ENCODE results near the gene HSPA12B. TPM values are rescaled to one million over a fixed set of nuclear protein-coding genes. Genes with fewer than 3 reads are reported as not detected.
A peak's percentile ranks its signal among the peaks of the same experiment; 100 is the strongest.

Gene HSPA12B
- total and polyA plus RNA-seq, 7 donors, result 4.0 to 9.7 (median 7.5) TPM

DNA sequence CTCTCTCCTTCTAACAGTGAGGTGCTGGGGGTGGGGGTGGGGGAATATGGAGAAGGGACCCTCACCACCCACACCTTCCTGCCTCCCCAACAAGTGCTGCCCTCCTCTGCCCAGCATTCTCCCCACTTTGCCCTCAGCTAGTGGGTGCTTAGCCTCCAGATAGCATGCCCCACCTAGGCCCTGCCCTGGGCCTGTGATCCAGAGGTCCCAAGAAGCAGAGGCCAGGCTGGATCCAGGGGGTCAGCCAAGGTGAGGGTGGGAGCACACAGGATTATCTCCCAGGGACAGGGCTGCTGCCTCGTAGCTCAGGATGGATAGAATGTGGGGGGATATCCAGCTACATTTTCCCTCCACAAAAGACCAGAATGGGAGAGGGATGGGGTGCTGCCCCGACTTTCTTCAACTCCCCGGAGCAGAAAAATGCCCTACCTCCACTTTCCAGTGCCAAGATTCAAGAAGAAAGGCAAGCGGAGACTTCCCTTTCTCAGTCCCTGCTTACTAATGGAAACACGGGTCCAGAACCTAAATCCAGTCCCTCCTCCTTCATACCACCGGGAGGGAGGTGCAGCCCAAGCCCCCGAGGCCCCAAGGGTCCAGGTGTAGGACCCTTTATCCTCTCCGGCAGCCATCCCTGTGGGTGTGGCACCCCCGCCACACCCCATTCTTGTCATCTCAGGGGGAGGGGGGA is 34.1 kb downstream of the HSPA12B start:
- WGBS, 3 donors, result 33 to 43% (median 42%) methylated on average over 8 to 9 of the region's 9 CpGs
- peak overlapping the region; percentile 85 for H3K4me3 ChIP-seq
- TF ChIP-seq CTCF (IDR thresholded peaks at IDR 0.05), result no peak
- peak overlapping the region; percentile 84 for H3K27ac ChIP-seq
- ATAC-seq (no peak), DNase-seq (no peak)
- intact Hi-C loops (cut with DNase I), result no loop called here
- H3K4me1 ChIP-seq, result peaks cover 10% of the 10 kb centered on the region
- H3K27me3 ChIP-seq (ENCODE audit: insufficient read depth in 3 of 3, low read length in 2 of 3), result no peaks in the 10 kb centered on the region
- H3K9me3 ChIP-seq, result no peaks in the 10 kb centered on the region
- no peaks in the 10 kb centered on the region for H3K36me3 ChIP-seq (ENCODE audit: insufficient read depth in 1 of 2, low read depth in 1 of 2)

DNA sequence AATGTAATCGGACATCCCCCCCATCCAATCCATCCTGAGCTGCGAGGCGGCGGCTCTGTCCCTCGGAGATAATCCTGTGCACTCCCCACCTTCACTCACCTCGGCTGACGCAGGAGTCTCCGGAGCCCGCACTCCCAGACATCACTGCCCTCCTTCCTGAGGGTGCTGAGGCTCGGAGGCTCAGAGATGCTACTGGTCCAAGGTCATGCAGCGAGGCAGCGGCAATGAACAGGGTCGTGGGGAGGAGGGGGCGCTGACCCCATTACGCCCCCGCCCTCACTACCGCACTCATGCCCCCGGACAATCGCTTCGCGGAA is 34.6 kb downstream of the HSPA12B start:
- no peaks in the 10 kb centered on the region for H3K9me3 ChIP-seq
- ATAC-seq (no peak), DNase-seq (no peak)
- peak overlapping the region; percentile 85 for H3K4me3 ChIP-seq
- TF ChIP-seq CTCF (IDR thresholded peaks at IDR 0.05), result no peak
- H3K4me1 ChIP-seq, result peaks cover 10% of the 10 kb centered on the region
- H3K27ac ChIP-seq, result peak overlapping the region; percentile 84
- intact Hi-C loops (cut with DNase I), result no loop called here
- no peaks in the 10 kb centered on the region for H3K36me3 ChIP-seq (ENCODE audit: insufficient read depth in 1 of 2, low read depth in 1 of 2)
- H3K27me3 ChIP-seq (ENCODE audit: insufficient read depth in 3 of 3, low read length in 2 of 3), result no peaks in the 10 kb centered on the region
- WGBS, 3 donors, result 2 to 4% (median 3%) methylated on average over 20 to 21 of the region's 21 CpGs

DNA sequence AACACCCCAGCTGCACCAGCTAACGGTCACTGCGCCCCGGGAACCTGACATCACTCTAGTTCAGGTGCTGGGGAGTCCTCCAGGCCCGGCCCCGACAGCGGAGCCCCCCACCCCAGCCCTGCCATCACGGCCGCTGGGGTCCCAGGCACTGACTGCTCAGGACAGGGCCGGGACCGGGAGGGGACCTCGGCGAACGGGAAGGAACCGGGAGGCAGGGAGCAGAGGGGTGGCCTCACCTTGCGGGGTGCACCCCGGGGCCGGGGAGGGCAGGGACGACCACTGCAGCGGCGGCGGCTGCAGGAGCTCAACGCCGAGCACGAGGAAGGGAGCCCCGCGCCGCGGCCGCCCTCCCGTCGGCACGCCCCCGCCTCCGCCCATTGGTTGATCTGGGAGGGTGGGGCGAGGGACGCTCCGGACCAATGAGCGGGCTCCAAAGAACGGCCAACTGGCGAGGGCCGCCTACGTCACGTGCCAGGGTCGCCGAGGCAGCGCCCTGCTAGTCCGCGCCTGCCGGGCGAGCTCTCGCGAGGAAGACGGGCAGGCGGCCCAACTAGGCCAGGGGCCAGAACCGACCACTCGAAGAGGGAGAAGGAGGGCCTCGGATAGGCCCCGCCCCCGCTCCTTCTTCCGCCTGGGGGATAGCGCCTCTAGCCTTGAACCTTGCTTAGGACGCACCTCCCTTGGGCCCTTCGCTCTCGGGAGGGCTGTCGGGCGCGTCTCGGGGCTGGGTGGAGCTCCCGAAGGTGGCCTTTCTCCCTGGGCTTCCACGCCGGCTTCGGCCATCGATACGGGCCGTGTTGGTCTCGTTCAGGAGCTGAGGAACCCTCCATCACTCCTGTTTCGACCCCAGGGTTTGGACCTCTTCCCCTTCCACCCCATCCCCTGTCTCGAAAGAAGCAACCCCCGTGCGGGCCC is 35.2 kb downstream of the HSPA12B start, which contains the start of gene ADISSP:
Gene ADISSP, minus strand, starts transcription at position 327 of the 915 bp plus-strand sequence. CDS start 7,653 bp downstream, outside the sequence.
- Histone ChIP-seq H3K4me1 (peaks cover 10% of the 10 kb centered on the region), H3K9me3 (no peaks in the 10 kb centered on the region), H3K27me3 (ENCODE audit: insufficient read depth in 3 of 3, low read length in 2 of 3) (no peaks in the 10 kb centered on the region), H3K36me3 (ENCODE audit: insufficient read depth in 1 of 2, low read depth in 1 of 2) (no peaks in the 10 kb centered on the region), H3K4me3 (peak within 1 kb of the TSS; percentile 85), H3K27ac (peak within 1 kb of the TSS; percentile 84)
- DNase-seq (peak; percentile 99 to 100), ATAC-seq (peak; percentile 97 to 98 (median 98))
- intact Hi-C loops (cut with DNase I), result loop anchor here in 1 of 2 donors (2.0 kb wide), 1 partner anchor 91 kb away; no protein-coding TSS in a partner anchor
- 0 to 1% (median 0%) methylated on average over 52 to 80 of the region's 80 CpGs for WGBS, 3 donors
- peak; percentile 4 for TF ChIP-seq CTCF (IDR thresholded peaks at IDR 0.05)

- H3K4me1 ChIP-seq, result peaks cover 10% of the 10 kb centered on the region
- intact Hi-C loops (cut with DNase I), result loop anchor here in 1 of 2 donors (2.0 kb wide), 1 partner anchor 92 kb away; no protein-coding TSS in a partner anchor
- DNase-seq (peak; percentile 75 to 84), ATAC-seq (peak; percentile 42 to 68 (median 56))
- peak overlapping the region; percentile 85 for H3K4me3 ChIP-seq
- peak overlapping the region; percentile 84 for H3K27ac ChIP-seq
- no peaks in the 10 kb centered on the region for H3K36me3 ChIP-seq (ENCODE audit: insufficient read depth in 1 of 2, low read depth in 1 of 2)
- WGBS, 3 donors, result 2% methylated on average over 47 to 51 of the region's 51 CpGs
- H3K27me3 ChIP-seq (ENCODE audit: insufficient read depth in 3 of 3, low read length in 2 of 3), result no peaks in the 10 kb centered on the region
- H3K9me3 ChIP-seq, result no peaks in the 10 kb centered on the region
- peak; percentile 48 for TF ChIP-seq CTCF (IDR thresholded peaks at IDR 0.05)
Observed at GRCh38 chr20:3768342-3769130, 36.1 kb downstream of the HSPA12B start.

All from psoas muscle (tissue), 8 donors.